Stimulated activated CD4-positive, alpha-beta T cell treated with anti-CD3 and anti-CD28 coated beads, Interleukin-2, amount 100 ng/mL, for 4 hours (primary cell): ENCODE data around the gene PRR5L.

Source experiments
- DNase-seq: peaks from one replicate; pipeline ENCODE4 v3.0.0-alpha.2; 2020; ENCODE audit warnings: low read depth

Gene PRR5L

DNA sequence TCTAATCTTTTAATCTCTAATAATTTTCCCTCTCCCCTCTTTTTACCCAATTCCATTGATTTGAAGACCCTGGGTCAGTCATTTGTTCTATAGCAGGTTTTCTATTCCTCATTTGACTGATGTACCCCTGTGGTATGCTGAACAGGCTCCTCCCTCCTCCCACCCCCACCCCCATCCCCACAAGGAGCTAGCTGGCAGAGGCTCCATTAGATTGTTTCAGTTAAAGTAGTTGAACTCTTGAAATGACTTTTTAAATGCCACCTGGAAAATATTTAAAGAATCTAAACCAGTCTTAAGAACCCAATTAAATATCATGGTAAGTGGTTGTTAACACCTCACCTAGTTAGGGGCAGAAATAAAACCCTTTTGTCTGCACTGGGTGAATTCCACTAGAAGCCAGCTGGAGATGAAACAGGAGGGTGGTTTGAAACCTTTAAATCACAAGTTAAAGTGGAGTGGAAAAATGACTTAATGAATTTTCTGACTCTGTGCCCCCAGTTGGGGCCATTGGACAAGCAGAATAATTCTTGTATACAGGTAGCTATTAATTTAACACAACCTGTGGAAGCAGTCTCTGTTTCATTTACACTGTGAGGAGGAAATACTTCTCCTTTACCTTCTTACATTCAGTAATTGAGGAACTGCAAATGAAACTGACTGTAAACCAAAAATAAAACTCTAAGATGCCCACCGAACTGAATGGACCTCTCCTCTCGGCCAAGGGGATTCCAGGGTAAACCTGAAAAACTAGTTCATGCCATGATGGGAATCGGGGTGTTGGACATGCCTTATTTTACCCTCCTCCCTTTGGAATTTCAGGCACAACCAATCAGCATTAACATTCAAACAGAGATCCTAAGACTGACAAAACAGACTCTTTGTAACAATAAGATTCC, 30.7 kb downstream of the PRR5L start:
- no peak for DNase-seq

DNA sequence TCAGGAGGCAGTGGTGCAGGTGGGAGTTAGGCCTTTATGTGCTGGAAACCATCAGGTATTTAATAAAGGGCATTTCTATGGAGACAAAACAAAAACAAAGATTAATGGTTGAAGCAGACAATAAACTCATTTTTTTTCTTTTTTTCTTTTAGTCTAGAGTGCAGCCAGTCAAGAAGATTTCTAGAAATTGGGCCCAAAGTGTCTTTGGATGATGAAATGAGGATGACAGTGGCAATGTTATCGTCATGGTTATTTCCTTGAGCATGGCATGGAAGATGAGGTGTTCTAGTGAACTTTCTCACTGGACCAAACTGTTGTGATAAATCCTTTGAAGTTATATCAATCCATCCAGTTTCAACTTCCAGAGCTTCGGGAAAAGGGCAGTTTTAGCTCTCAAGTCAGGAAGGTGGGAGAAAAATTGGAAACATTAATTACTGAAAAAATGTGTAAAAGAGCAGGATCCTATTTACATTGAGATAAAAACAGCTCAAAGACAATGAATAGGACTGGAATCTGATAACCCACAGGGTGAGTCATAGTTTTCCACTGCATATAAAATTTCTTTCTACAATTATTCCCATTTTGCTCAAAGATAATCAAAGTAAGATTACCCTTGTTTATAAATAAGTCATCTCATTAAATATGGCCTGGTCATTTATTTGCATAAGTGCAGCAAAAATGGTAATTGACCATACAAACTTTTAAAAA, 33.0 kb downstream of the PRR5L start:
- DNase-seq: no peak

DNA sequence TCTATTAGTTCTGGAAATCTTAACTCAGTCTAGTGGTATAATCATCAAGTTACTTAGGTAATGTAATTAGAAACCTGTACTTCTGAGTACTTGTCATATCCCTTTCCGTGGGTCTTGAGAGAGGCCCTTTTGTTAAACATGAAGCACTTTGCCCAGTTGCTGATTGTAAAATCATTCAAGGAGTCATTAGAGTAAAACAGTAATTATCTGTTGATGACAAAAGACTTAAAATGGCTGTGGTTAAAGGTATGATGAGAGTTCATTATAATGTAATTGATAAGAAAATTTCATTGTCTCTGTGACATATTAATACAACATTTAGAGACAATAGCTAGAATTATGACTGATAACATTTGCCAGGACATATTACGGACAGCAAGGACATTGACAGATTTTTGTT, 34.3 kb downstream of the PRR5L start:
- DNase-seq: no peak

DNA sequence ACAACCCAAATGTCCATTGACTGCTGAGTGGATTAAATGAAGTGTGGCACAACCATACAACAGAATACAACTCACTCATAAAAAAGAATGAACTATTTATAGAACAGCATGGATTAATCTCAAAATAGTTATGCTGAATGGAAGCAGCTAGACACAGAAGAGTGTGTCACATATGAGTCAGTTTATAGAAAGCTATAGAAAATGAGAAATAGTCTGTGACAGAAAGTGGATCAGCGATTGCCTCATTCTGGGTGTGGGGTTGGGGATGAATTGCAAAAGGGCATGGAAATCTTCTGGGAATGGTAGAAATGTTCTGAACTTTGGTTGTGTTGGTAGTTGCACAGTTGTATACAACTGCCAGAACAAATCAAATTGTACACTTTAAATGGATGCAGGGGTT, 37.4 kb downstream of the PRR5L start:
- no peak for DNase-seq

DNA sequence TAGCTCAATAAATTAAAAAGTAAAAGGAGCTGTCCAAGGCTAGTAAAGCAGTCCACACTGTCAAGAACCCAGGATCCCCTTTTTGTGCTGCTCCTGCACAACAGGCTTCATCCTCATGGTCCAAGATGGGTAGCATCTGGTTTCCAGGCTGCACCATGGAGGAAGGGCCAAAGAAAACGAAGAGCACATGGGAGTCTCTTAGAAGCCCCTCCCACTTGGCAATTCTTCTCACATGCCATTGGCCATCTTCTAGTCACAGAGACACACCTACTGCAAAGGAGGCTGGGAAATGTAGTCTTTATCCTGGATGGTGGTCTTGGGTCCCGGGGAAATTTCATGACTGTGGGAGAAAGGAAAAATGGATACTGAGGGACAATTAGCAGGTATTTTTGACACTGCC, 37.8 kb downstream of the PRR5L start:
- DNase-seq: no peak

DNA sequence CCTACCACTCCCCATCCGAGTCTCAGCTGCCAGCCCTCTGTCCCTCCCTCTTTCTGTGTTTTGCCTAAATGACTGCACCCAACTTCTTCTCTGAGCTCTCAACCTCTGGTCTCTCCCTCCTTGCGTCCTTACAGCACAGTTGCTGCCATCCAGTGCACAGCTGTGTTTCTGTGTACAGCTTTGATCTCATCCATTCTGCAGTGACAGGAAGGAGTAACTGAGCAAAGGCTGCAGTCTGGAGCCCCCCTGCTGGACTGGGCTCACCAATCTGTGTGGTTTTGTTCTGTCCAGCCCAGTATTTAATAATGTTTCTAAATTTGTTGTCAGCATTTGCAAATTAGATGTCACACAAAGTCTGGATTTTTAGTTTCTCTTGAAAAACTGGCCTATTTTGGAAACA, 43.8 kb downstream of the PRR5L start:
- no peak for DNase-seq

DNA sequence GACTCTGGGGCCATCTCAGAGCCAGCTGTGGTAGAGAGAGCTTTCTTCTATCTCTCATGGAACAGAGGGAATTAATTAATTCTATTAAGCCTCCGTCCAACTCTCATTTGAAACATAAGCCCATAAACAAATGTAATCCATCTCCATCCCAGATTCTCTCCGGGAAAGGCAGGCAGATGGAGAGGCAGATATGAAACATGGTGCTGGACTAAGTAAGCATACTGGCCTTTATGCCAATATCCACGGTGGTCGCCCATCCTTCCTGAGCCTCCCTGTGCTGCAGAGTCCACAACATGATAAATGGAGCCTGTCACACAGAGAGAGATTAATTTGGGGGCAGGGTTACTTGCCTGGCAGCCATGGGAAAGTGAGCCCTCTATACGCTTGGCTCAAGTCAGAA, 44.8 kb downstream of the PRR5L start:
- no peak for DNase-seq

DNA sequence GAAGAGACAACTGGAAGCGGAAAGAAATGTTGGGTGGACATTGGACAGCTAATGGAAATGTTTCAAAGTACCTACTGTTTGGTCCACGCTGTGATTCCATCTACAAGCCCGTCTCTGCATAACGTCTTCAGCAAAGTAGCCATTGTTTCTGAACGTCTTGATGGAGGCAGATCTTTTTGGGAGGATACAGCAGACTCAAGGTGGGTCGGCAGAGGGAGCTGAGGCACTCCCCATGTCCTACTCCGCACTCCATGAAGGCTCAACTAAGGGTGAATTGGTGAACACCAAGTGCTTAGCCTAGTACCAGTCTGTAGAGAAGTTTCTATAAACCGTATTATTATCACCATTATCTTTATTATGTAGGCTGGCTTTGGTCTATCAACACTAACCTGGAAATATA, 45.8 kb downstream of the PRR5L start:
- no peak for DNase-seq

DNA sequence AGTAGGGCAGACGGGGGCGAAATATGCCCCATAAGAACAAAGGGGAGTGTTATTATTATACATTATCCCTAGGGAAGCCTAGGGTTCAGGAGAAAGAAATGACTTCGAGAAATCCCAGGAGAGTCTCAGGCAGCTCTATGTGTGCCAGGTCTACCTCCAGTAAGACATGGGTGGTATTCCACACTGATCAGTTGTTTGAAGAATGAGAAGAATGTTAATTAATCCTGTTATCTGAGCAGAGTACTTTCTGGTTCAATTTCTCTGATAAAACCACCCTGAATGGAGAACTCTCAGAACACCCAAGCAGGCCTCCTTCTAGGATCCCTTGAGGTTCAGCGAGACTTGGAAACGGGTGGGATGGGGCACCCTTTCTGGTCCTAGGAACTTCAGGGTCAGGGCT, 46.2 kb downstream of the PRR5L start:
- DNase-seq: no peak

DNA sequence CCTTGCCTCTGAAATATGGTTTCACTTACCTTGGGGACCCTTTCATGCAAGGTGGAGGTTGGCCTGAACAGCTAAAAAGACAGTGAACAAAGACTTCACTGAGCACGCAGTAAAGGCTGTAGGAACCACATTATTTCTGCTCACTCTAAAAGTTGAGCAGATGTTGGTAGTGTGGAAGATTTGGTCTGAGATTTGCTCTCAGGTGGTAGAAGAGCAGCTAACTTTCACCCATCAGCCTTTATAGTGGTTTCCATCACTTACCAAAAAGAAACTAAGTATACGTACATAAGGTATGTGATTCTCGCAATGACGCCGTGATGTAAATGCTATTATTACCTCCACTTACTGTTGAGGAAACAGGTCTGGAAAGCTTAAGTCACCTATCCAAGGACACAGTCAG, 47.3 kb downstream of the PRR5L start:
- DNase-seq: no peak

DNA sequence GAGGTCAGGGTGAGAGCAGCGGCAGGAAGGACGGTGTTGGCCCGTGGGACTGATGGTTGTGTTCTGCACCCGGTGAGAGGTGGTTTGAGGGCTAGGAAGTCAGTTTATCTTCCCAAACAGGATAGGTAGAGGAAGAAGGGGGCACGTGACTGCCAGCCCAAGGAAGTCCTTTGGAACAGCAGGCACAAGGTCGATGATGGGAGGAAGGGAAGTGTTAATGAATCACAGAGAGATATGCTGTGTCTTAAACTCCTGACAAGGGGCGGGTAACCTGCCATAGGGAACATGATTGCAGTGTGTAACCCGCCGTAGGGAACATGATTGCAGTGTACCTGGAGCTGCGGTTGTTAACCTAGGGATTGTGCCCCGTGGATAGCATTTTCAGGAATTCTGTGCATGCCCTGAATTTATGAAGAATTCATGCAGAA, 49.0 kb downstream of the PRR5L start:
- no peak for DNase-seq

DNA sequence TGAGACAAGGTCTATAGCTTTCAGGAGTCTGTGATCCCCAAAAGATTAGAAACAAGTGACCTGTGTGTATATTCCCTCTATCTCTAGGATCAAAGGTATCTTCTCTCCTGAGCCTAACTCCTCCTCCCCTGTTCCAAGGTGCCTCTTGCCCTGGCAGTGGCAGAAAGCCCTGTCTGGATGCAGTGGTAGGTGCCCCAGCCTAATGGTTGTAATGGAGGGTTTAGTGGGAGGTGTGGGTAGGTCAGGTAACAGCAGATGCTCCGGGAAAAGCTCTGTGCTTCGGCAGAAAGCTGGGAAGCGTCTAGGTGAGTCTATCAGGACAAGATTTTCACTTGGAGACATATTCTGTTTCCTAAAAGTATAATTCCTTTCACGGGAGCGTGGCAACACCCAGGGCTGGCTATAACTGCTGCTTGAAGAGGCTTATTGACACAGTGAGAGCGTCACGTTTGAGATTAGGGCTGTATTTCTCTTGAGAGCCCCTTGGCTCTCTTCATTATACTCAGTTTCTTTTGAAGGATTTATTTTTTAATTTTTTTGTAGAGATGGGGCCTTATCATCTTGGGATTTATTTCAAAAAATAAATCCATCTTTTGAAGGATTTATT, 49.5 kb downstream of the PRR5L start:
- no peak for DNase-seq

DNA sequence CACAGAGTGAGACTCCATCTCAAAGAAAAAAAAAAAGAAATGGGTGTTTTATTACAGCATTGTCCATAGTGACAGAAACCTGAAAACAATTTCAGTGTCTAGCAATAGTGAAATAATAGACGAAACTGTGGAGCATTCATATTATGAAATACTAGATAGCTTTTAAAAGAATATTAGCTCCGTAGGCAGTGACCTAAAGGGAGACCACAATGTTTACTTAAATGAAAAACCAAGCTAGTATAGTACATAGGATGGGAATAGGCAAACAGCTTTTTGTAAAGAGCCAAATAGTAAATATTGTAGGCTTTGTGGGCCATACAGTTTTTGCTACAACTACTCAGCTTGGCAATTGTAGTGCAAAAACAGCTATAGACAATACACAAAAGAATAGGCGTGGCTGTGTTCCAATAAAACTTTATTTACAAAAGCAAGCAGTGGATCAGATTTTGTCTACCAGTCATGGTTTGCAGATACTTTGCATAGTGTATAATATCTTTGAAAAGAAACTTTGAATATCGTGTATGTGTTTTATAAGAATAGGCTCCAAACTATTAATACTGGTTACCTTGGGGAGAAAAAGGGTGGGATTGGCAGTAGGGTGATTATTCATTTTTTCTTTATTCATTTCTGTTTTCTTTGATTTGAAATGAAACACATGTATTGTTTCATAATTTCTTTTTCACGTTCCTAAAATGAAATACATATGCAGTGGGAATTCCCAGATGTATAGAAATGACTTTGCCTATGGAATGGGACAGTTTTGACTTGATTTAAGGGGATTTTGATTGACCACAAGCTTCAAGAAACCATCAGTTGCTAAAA, 50.7 kb downstream of the PRR5L start:
- no peak for DNase-seq

DNA sequence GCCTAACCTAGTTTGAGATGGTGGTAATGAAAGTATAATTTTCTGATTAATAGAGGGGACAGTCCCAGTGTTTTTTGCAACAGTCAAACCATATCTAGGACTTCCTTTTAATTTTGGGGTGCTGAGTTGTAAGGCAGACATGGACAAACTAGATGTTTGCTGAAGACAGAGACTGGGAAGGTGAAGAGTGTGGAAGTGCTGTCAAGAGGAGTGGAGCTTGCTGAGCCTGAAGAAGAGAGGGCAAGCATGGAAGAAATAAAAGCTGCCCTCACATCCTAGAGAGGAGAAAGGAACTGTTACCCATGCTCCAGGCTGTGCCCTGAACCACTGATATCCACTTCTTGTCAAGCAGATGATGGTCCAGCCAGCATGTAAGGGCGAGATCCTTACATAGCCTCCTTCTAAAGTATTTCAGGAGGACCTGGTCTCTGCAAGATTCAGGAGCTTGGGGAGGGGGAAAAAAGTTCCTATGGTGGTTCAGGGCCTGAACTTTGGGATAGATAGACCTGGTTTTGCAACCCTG, 51.4 kb downstream of the PRR5L start:
- DNase-seq: no peak

DNA sequence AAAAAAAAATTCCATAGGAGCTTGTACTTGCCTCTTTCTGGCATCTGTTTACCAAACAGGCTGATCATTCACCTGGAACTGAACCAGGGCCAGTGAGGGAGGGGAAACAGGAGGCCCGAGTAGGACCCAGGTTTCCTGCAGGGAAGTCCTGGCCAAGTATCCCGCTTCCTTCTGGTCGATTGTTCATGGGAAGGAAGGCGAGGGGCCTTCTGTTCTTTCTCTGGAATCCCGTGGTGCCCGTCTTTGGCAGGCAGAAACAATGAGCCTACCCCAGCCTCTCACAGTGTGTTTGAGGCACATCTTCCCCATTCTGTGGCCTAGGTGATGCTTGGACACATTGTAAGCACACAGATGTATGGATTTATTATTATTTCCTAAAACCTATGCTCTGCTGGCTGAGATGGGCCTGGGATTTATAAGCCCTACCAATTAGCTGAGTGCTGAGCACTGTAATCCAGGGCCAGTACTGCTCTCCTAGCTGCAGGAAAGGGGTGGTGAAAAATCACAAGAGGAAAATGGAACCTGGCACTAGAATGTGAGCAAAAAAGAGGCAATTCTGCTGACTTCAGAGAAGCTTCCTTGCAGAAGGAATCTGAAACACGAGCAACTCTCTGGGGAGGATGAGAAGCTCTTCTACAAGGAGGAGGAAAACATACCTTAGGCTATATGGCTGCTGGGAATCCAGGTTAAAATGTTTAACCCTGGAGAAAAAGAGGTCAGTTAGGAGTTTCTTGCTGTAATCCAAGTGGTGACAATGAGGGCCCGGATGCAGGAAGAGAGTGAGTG, 53.5 kb downstream of the PRR5L start:
- DNase-seq: no peak

DNA sequence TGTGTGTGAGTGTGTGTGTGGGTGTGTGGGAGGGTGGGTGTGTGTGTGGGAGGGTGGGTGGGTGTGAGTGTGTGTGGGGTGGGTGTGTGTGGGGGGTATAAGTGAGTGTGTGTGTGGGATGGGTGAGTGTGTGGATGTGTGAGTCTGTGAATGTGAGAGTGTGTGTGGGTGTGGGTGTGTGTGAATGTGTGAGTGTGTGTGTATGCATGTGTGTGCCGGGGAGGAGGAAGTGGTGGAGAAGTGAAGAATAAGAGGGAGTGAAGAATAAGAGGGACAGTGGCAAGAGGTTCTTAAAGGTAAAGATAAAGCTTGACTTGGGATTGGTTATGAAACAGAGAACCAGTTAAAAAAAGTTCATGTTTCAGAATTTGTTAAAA, 54.0 kb downstream of the PRR5L start:
- no peak for DNase-seq

DNA sequence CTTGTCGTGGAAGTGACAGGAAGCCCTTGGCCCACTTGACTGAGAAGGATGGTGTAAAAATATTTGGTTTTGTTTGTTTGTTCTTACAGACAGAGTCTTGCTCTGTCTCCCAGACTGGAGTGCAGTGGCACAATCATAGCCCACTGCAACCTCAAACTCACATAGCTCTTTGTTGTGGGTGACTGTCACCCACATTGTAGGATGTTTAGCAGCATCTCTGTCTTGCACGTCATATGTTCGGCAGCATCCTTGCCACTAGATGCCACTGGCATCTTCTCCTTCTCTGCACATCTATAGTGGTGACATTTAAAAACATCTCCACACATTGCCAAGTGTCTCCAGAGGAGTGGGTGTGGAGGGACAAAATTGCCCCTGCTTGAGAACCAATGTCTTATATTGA, 56.8 kb downstream of the PRR5L start:
- no peak for DNase-seq

DNA sequence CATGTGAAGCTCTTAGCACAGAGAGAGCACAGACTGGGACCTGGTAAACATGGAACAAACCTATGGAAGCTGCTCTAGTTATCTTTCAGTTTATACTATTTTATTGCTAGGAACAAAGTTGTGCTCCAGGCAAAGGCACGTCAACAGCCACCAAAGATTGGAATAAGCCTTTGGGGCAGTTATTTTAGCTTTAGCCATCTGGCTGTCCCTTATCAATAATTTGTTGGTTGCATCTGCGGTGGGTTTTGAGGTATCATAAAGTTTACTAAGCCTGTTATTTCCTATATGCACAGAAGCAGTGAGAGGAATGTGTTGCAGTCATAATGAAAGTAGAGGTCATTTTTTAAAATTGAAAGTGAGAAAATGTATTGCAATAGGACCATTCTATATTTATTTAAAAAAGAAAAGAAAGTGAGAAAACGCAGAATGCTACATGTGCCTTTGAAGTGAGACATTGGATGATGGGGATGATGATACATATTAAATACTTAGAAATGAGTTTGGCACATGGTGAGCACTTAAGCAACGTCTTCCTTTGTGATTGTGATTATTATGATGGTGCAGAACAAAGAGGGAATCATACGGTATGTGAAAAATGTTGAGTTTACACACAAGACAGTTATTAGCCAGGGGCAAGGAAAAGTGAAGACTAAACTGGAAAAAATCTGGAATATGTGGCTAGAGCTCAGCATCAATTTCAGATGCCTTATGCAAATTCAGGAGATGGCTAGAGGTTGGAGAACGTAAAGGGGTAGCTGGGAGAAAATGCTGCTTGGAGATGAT, 58.3 kb downstream of the PRR5L start:
- no peak for DNase-seq

DNA sequence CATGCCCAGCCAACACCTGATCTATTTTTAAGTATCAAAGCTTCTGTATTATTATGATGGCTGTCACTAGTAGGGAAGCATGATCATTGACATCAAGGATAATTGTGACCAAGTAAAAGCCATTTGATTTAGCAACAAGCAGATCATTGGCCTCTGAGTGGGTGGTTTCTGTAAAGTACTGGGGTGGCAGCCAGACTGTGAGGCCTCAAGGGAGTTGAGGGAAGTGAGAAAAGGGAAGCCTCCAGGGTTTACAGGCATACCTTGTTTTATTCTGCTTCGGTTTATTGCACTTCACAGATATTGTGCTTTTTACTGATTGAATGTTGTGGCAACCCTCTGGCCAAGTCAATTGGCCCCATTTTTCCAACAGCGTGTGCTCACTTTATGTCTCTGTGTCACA, 60.1 kb downstream of the PRR5L start:
- no peak for DNase-seq

DNA sequence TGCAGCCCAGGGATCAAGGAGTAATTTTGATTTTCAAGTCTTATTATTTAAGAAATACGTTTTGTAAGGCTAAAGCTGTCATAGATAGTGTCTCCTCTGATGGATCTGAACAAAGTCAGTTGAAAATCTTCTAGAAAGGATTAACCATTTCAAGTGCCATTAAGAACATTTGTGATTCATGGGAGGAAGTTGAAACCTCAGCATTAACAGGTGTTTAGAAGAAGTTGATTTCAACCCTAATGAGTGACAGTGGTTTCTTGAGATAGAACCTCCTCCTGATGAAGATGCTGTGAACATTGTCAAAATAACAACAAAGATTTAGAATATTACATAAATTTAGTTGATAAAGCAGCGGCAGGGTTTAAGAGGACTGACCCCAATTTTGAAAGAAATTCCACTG, 61.7 kb downstream of the PRR5L start:
- DNase-seq: no peak

DNA sequence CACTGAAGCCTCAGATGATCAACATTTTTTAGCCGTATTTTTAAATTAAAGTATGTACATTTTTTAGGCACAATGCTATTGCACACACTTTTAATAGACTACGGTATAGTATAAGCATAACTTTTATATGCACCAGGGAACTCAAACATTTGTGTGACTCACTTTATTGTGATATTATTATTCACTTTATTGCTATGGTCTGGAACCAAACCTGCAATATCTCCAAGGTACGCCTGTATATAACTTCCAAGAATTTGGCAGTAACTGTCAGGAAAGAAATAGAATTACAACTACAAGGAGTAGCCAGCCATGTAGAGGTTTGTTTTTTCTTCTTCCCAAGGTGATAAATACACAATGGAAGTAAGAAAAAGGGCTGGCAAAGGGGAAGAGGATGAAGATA, 62.3 kb downstream of the PRR5L start:
- DNase-seq: no peak
